SK-N-MC (cell line): ENCODE measurements around the gene ZNF23.
A peak's percentile ranks its signal among the peaks of the same experiment; 100 is the strongest.

Source experiments
- DNase-seq: peaks from one replicate; pipeline ENCODE4 v3.0.0-alpha.2; 2011; ENCODE audit warnings: low read depth, low spot score
- H3K27ac ChIP-seq: fragments of 200-600 bp; sonication (generic); 2 replicates; pipeline ENCODE4 v1.5.1; 2016; ENCODE audit warnings: mixed run types
- H3K36me3 ChIP-seq: fragments of 200-600 bp; sonication (generic); 2 replicates; pipeline ENCODE4 v1.6.1; 2017; ENCODE audit warnings: antibody characterized with exemption, low read length, mixed read lengths; ENCODE audit not compliant: insufficient read depth
- H3K4me3 ChIP-seq: fragments of 200-600 bp; sonication (generic); 2 replicates; pipeline ENCODE4 v1.5.1; 2016
- H3K9ac ChIP-seq: fragments of 200-600 bp; sonication (generic); 2 replicates; pipeline ENCODE4 v1.8.0; 2017; ENCODE audit warnings: mixed run types, mixed read lengths; ENCODE audit not compliant: insufficient read length
- H3K9me3 ChIP-seq: fragments of 200-600 bp; sonication (generic); 2 replicates; pipeline ENCODE4 v1.6.1; 2017; ENCODE audit warnings: low read depth, mild to moderate bottlenecking, antibody characterized with exemption, low read length, moderate library complexity, mixed read lengths
- EZH2 ChIP-seq: fragments of 200-600 bp; sonication (generic); IDR thresholded peaks from one replicate; pipeline ENCODE4 v1.6.1; 2017; ENCODE audit warnings: antibody characterized with exemption
- FOXP2 ChIP-seq: optimal IDR thresholded peaks from 2 replicates; pipeline ENCODE3; 2011; ENCODE audit warnings: mild to moderate bottlenecking, moderate library complexity; ENCODE audit not compliant: insufficient read depth; ENCODE audit errors: extremely low read length, control extremely low read depth
- POLR2AphosphoS5 ChIP-seq: IDR thresholded peaks from 2 replicates; pipeline ENCODE4 v1.6.1; 2012; ENCODE audit warnings: mild to moderate bottlenecking, low read depth, low read length, borderline replicate concordance

The ZNF23 gene

DNA sequence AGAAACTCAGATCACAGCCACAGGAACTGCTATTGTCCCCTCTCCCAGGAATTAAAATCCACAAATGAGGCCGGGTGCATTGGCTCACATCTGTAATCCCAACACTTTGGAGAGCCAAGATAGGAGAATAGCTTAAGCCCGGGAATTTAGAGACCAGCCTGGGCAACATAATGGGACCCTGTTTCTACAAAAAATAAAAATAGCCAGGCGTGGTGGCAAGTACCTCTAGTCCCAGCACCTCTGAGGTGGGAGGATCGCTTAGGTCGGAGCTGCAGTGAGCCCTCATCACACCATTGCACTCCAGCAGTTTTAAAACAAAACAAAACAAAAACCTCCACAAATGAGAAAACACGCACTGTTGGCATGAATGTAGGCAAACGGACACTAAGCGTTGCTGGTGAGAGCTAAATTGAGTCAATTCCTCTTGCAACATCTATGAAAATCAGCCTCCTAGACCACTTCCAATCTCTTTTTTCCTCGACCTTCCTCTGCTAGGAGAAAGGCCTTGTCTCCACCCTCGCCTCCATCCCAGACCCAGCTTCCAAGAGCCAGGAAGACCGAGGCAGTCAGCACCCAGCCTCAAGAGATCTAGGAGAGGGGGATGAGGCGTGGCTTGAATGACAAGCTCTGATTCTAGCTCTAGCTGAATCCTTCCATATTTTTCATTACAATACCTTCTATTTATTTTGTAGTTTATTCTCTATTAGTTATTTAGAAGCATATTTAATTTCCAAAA, 35.0 kb downstream of the ZNF23 start:
- TF ChIP-seq FOXP2 = no peak
- TF ChIP-seq POLR2AphosphoS5 = no peak
- TF ChIP-seq EZH2 = no peak
- no peak overlapping the region for H3K9ac ChIP-seq
- no peak overlapping the region for H3K4me3 ChIP-seq

DNA sequence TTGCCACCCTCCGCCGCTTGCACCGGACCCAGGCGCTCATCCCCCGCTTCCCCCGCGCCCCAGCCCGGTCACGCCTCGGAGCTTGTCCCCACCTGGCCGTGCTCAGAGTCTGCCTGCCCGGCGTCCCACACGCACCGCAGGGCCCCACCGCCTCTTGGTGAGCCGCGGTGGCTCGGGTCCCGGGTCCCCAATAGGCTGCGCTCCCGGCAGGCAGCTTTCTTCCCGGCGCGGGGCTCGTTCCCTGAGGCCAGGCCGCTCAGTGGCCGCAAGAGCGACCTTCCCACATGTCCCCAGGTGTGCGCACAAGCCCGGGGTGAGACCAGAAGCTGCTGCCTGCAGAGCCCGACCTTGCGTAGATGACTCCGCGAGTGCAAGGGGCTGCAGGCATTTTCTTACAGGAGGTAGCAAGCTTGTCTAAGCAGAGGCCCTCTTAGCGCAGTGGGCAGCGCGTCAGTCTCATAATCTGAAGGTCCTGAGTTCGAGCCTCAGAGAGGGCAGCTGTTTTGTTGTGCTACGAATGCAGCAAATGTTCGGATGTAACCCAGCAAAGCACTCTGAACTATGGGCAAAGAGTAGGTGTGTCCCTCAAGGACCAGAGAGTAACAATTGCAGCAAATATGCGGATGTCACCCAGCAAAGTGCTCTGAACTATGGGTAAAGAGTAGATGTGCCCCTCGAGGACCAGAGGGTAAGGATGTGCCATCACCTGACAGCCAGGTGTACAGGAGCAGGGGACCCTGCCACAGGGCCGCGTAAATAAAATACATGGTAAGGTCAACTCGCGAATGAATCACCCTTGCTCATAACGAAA, 35.8 kb downstream of the ZNF23 start:
- TF ChIP-seq EZH2 (no peak), FOXP2 (no peak), POLR2AphosphoS5 (no peak)
- no peak overlapping the region for H3K27ac ChIP-seq
- H3K9ac ChIP-seq = no peak overlapping the region
- H3K36me3 ChIP-seq = no peaks in the 10 kb centered on the region
- peak; percentile 8 for DNase-seq
- H3K4me3 ChIP-seq = 0 out of 2 replicates have a peak overlapping the region, but pooled peaks have one; percentile 12
- H3K9me3 ChIP-seq = no peaks in the 10 kb centered on the region

More for the DNA sequence above, 35.0 kb downstream of the ZNF23 start:
- H3K27ac ChIP-seq = no peak overlapping the region
- no peaks in the 10 kb centered on the region for H3K36me3 ChIP-seq
- DNase-seq = no peak
- H3K9me3 ChIP-seq = no peaks in the 10 kb centered on the region

DNA sequence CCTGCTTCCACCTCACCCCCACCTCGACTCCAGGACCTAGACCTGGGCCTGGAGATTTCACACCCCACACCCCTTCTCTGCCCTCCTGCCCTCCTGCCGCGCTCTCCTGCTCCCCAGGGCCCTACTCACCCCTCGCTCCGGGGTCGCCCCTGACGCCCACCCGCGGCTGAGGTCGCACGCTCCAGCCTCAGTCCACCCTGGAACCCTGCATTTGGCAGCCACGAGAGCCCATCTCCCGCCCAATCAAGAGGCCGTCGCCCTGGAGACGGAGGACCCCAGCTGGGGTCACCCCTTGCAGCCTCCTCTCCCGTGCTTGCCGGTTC, 36.3 kb downstream of the ZNF23 start:
- Histone ChIP-seq H3K9ac (no peak overlapping the region), H3K4me3 (no peak overlapping the region), H3K27ac (no peak overlapping the region), H3K36me3 (no peaks in the 10 kb centered on the region), H3K9me3 (no peaks in the 10 kb centered on the region)
- TF ChIP-seq POLR2AphosphoS5 (no peak), EZH2 (no peak), FOXP2 (no peak)
- DNase-seq = no peak

DNA sequence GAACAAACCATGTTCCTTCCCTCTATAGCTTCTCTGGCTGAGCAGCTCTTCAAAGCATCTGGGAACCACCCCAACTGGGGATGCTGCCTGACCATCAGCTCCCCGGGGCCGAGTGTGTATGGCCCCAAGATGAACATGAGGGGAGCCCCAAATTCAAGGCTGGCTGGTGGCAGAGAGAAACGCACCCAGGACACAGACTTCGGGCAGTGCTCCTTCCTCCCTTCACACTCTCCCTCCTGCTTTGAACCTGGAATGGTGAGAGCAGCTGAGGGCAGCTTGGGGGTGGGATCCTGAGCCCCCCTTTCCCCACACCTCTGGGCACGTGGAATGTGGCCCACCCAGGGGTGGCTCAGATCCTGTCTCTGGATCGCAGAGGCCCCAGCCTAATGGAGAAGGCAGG, 37.4 kb downstream of the ZNF23 start:
- H3K36me3 ChIP-seq = no peaks in the 10 kb centered on the region
- DNase-seq = no peak
- H3K4me3 ChIP-seq = no peak overlapping the region
- no peaks in the 10 kb centered on the region for H3K9me3 ChIP-seq
- H3K9ac ChIP-seq = no peak overlapping the region
- no peak overlapping the region for H3K27ac ChIP-seq
- TF ChIP-seq EZH2 (no peak), POLR2AphosphoS5 (no peak), FOXP2 (no peak)

DNA sequence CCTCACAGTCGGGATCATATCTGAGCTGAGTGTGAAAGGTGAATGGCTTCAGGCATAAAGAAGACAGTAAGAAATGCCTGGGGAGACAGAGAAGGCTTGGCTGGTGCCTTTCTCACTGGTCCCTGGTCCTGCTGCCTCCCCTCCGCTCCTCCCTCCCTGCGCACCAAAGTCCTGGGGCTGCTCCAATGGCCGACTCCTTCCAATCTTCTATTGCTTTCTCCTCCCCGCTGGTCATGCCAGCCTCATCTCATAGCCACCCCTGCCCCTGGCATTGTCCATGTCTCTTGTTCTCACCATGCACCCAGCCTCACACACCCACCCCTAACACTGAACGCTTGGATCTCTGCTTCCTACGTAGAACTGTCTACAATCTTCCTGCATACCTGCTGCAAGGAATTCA, 38.2 kb downstream of the ZNF23 start:
- no peak for DNase-seq
- TF ChIP-seq EZH2 (no peak), FOXP2 (no peak), POLR2AphosphoS5 (no peak)
- no peaks in the 10 kb centered on the region for H3K9me3 ChIP-seq

DNA sequence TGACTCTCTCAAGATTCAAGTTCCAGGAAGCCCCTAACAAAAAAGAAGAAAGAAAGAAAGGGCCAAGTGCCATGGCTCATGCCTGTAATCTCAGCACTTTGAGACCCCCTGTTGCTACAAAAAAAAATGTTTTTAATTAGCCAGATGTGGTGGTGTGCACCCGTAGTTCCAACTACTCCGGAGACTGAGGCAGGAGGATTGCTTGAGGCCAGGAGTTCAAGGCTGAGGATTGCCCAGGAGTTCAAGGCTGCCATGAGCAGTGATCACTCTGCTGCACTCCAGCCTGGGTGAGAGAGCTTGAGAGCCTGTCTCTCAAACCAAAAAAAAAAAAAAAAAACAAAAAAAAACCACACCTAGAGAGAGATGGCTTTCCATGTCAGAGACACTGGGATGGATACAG, 39.0 kb downstream of the ZNF23 start:
- Histone ChIP-seq H3K4me3 (no peak overlapping the region), H3K9ac (no peak overlapping the region), H3K27ac (no peak overlapping the region), H3K36me3 (no peaks in the 10 kb centered on the region), H3K9me3 (no peaks in the 10 kb centered on the region)
- DNase-seq = no peak
- TF ChIP-seq EZH2 (no peak), FOXP2 (no peak), POLR2AphosphoS5 (no peak)

More for the DNA sequence above, 38.2 kb downstream of the ZNF23 start:
- no peak overlapping the region for H3K27ac ChIP-seq
- no peaks in the 10 kb centered on the region for H3K36me3 ChIP-seq
- H3K9ac ChIP-seq = no peak overlapping the region
- no peak overlapping the region for H3K4me3 ChIP-seq

GRCh38 chr16:71421911-71422310, 40.1 kb downstream of the ZNF23 start:
- no peak overlapping the region for H3K9ac ChIP-seq
- H3K27ac ChIP-seq = no peak overlapping the region
- no peak for DNase-seq
- no peaks in the 10 kb centered on the region for H3K36me3 ChIP-seq
- no peaks in the 10 kb centered on the region for H3K9me3 ChIP-seq
- H3K4me3 ChIP-seq = no peak overlapping the region
- TF ChIP-seq FOXP2 = no peak
- no peak for TF ChIP-seq EZH2
- no peak for TF ChIP-seq POLR2AphosphoS5

DNA sequence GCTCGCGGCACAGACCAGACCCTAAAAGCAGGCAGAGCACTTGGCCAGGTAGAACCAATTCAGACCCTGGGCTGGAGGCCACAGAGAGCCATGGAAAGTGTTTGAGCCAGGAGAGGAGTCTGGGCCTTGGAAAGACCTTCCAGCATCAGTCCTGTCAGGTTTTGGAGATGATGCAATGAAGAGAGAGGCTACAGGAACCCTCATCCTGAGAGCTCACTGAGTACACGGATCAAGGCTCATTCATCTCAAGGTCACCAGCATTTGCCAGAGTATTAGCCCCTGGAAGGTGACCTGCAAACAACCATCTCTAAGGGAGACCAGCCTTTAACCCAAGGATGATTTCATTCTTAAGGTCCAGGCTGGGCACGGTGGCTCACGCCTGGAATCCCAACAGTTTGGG, 48.0 kb downstream of the ZNF23 start:
- Histone ChIP-seq H3K36me3 (no peaks in the 10 kb centered on the region), H3K4me3 (no peak overlapping the region), H3K9ac (no peak overlapping the region), H3K27ac (no peak overlapping the region), H3K9me3 (no peaks in the 10 kb centered on the region)
- DNase-seq = no peak
- TF ChIP-seq EZH2 (no peak), FOXP2 (no peak), POLR2AphosphoS5 (no peak)

- Histone ChIP-seq H3K27ac (no peak overlapping the region), H3K9ac (no peak overlapping the region), H3K9me3 (no peaks in the 10 kb centered on the region), H3K36me3 (no peaks in the 10 kb centered on the region), H3K4me3 (no peak overlapping the region)
- no peak for TF ChIP-seq FOXP2
- TF ChIP-seq EZH2 = no peak
- no peak for DNase-seq
These were observed 48.7 kb downstream of the ZNF23 start for GRCh38 chr16:71413341-71413740.
